Kidney (tissue), 14 donors: ENCODE results near the gene PERM1. TPM values are rescaled to one million over a fixed set of nuclear protein-coding genes. Genes with fewer than 3 reads are reported as not detected.
A peak's percentile ranks its signal among the peaks of the same experiment; 100 is the strongest.

ENCODE experiments used
- DNase-seq, 5 donors: peaks; one replicate each; pipeline ENCODE4 v3.0.0-alpha.2; 2013 to 2020
- FAIRE-seq: peaks from 2 replicates; lab custom pipeline; 2012; peaks lifted over from hg19 to GRCh38; lab: Jason Lieb, UNC
- H3K27ac ChIP-seq, 2 donors: one replicate each; pipeline ENCODE4 v1.7.0; 2013; ENCODE audit warnings: low read depth in 2 of 2, low read length in 2 of 2, inconsistent platforms in 1 of 2
- H3K27me3 ChIP-seq: one replicate; pipeline ENCODE4 v1.7.1; 2013; ENCODE audit warnings: low read length, inconsistent platforms; ENCODE audit not compliant: control insufficient read depth, insufficient read depth
- H3K36me3 ChIP-seq, 3 donors: one replicate each; pipeline versions ENCODE4 v1.7.0 to v1.7.1; 2013; ENCODE audit warnings: low read length in 3 of 3, control low read depth in 1 of 3, inconsistent platforms in 1 of 3; ENCODE audit not compliant: insufficient read depth in 3 of 3, control insufficient read depth in 2 of 3
- H3K4me1 ChIP-seq, 3 donors: one replicate each; pipeline versions ENCODE4 v1.7.0 to v1.7.1; 2013; ENCODE audit warnings: low read length in 3 of 3, inconsistent platforms in 1 of 3, low read depth in 1 of 3; ENCODE audit not compliant: control insufficient read depth in 2 of 3, insufficient read depth in 2 of 3
- H3K4me3 ChIP-seq, 3 donors: one replicate each; pipeline versions ENCODE4 v1.7.0 to v1.8.1; 2013; ENCODE audit warnings: low read length in 3 of 3, control low read depth in 1 of 3, inconsistent platforms in 1 of 3
- H3K9ac ChIP-seq, 3 donors: one replicate each; pipeline versions ENCODE4 v1.7.0 to v1.7.1; 2013; ENCODE audit warnings: low read length in 3 of 3, control low read depth in 1 of 3, inconsistent platforms in 1 of 3
- H3K9me3 ChIP-seq, 3 donors: one replicate each; pipeline versions ENCODE4 v1.7.0 to v1.7.1; 2013; ENCODE audit warnings: low read length in 3 of 3, control low read depth in 1 of 3, inconsistent platforms in 1 of 3; ENCODE audit not compliant: control insufficient read depth in 2 of 3, insufficient read depth in 1 of 3
- CTCF ChIP-seq: IDR thresholded peaks from 3 replicates; pipeline ENCODE4 v1.5.1; 2012; ENCODE audit warnings: mild to moderate bottlenecking, moderate library complexity, borderline replicate concordance; ENCODE audit not compliant: insufficient read depth; ENCODE audit errors: extremely low read depth
- intact Hi-C: fragments of 100-400 bp; cut with DNase I; formaldehyde crosslinking; loops from one replicate; pipeline ENCODE4 v1.11.1; 2022
- polyA plus RNA-seq: library from polyadenylated mRNA; stranded (reverse); fragments of 350-450 nt; fragmentation: Illumina TruSeq; extraction: RNeasy Lipid Tissue Mini Kit (QIAGEN cat#74804); gene quantifications from one replicate; pipeline ENCODE4 v1.2.3, GENCODE V29; 2014; ENCODE audit warnings: low read depth, low replicate concordance; ENCODE audit not compliant: insufficient read depth
- total RNA-seq: library from RNA; stranded (reverse); fragmentation: NEBNext Ultra II Directional; extraction: Animal tissue kit (Norgen Biotek cat#: 25700); gene quantifications from one replicate; pipeline ENCODE4 v1.2.1, GENCODE V29; 2021
- donor health status: control.
- donor health status: control.
- donor health status: control.
- donor health status: control.
- donor health status: control.
- donor health status: DM: yes; HTN: yes; CAD: no.
- donor health status: Normal renal cell carcinoma (clear cell type).

PERM1 gene
- total and polyA plus RNA-seq, 2 donors from 2014 or later, result 0.25 to 0.86 TPM

GRCh38 chr1:955474-955873, 26.4 kb downstream of the PERM1 start:
- no peak for TF ChIP-seq CTCF
- no peak overlapping the region for H3K4me3 ChIP-seq
- H3K27ac ChIP-seq, result no peak overlapping the region
- no peaks in the 10 kb centered on the region for H3K27me3 ChIP-seq
- no peak for FAIRE-seq
- intact Hi-C loops, result no loop called here
- H3K4me1 ChIP-seq, result peaks cover 0 to 8% (median 3%) of the 10 kb centered on the region in 3 donors
- no peak overlapping the region for H3K9ac ChIP-seq
- peaks cover 1 to 29% (median 12%) of the 10 kb centered on the region in 3 donors for H3K36me3 ChIP-seq
- H3K9me3 ChIP-seq, result no peaks in the 10 kb centered on the region
- DNase-seq, result no peak

GRCh38 chr1:954927-955326, 27.0 kb downstream of the PERM1 start:
- intact Hi-C loops, result no loop called here
- no peak overlapping the region for H3K4me3 ChIP-seq
- no peak for DNase-seq
- H3K27me3 ChIP-seq, result no peaks in the 10 kb centered on the region
- H3K27ac ChIP-seq, result no peak overlapping the region
- H3K9me3 ChIP-seq, result peaks cover 0 to 4% (median 0%) of the 10 kb centered on the region in 3 donors
- no peak for FAIRE-seq
- H3K36me3 ChIP-seq, result peaks cover 7 to 34% (median 18%) of the 10 kb centered on the region in 3 donors
- no peak for TF ChIP-seq CTCF
- no peak overlapping the region for H3K9ac ChIP-seq
- peaks cover 0 to 8% (median 3%) of the 10 kb centered on the region in 3 donors for H3K4me1 ChIP-seq

GRCh38 chr1:953524-954320, 28.2 kb downstream of the PERM1 start:
- TF ChIP-seq CTCF, result no peak
- H3K27me3 ChIP-seq, result no peaks in the 10 kb centered on the region
- H3K36me3 ChIP-seq, result peaks cover 7 to 42% (median 21%) of the 10 kb centered on the region in 3 donors
- H3K4me1 ChIP-seq, result peaks cover 0 to 8% (median 3%) of the 10 kb centered on the region in 3 donors
- H3K9ac ChIP-seq, result no peak overlapping the region
- no peak overlapping the region for H3K4me3 ChIP-seq
- DNase-seq (peak in 1 of 5 donors; percentile 36), FAIRE-seq (no peak)
- intact Hi-C loops, result no loop called here
- no peak overlapping the region for H3K27ac ChIP-seq
- peaks cover 0 to 4% (median 0%) of the 10 kb centered on the region in 3 donors for H3K9me3 ChIP-seq
